HepG2 (cell line): ENCODE measurements around the gene GPC6. TPM values are rescaled to one million over a fixed set of nuclear protein-coding genes. Genes with fewer than 3 reads are reported as not detected.

ENCODE experiments used
- ATAC-seq: fragments of 200-7000 bp; cut with Tn5 transposase; 3 replicates; pipeline ENCODE4 v1.9.1; 2020; ENCODE audit warnings: mild to moderate bottlenecking, moderate library complexity
- BruUV-seq: library from RNA; stranded (reverse); fragments of 400-500 nt; replicated peaks from 2 replicates; lab custom pipeline; 2021; lab: Mats Ljungman, UMichigan
- CTCF ChIA-PET: fragments of 300-600 bp; formaldehyde crosslinking; extraction: SDS; loops from one replicate; lab custom pipeline; 2021; ENCODE audit warnings: low total read pairs, inconsistent platforms, low intra/inter-chr PET ratio; lab: Yijun Ruan, JAX
- POLR2A ChIA-PET: fragments of 350-600 bp; sonication (Branson Sonifier 250); formaldehyde crosslinking; loops from one replicate; lab custom pipeline; 2020; ENCODE audit warnings: antibody characterized with exemption, inconsistent platforms; lab: Yijun Ruan, JAX
- DNase-seq: peaks from one replicate; pipeline ENCODE4 v3.0.0-alpha.2; 2015; ENCODE audit warnings: low spot score
- FAIRE-seq: peaks from 3 replicates; lab custom pipeline; 2011; peaks lifted over from hg19 to GRCh38; lab: Jason Lieb, UNC
- H2AFZ ChIP-seq: one replicate; pipeline ENCODE4 v1.6.1; 2011; ENCODE audit warnings: low read length, inconsistent platforms
- H3K27ac ChIP-seq: fragments of 300-600 bp; 3 replicates; pipeline ENCODE4 v1.8.0; 2011; ENCODE audit warnings: mixed run types, mild to moderate bottlenecking, mixed read lengths, low read length, inconsistent platforms; ENCODE audit not compliant: insufficient read depth; ENCODE audit errors: extremely low read length
- H3K27me3 ChIP-seq, 2 experiments: fragments of 200-600 bp in 1 of 2; 2 replicates in 1 of 2; 3 replicates in 1 of 2; pipeline versions ENCODE4 v1.6.0 to v1.8.0; 2011; ENCODE audit warnings: low read length in 2 of 2, mild to moderate bottlenecking in 2 of 2, moderate library complexity in 2 of 2, inconsistent platforms in 1 of 2; ENCODE audit not compliant: insufficient read depth in 2 of 2, control insufficient read depth in 1 of 2
- H3K36me3 ChIP-seq, 2 experiments: fragments of 200-600 bp in 1 of 2; replicated peaks in 1 of 2; 2 replicates in 1 of 2; 3 replicates in 1 of 2; pipeline versions ENCODE4 v1.5.1 to v1.8.0; 2011; ENCODE audit warnings: low read length in 2 of 2, inconsistent platforms in 1 of 2; ENCODE audit not compliant: insufficient read depth in 2 of 2, control insufficient read depth in 1 of 2
- H3K4me1 ChIP-seq: 2 replicates; pipeline ENCODE4 v1.5.1; 2012; ENCODE audit warnings: low read length, inconsistent platforms; ENCODE audit not compliant: insufficient read depth
- H3K4me2 ChIP-seq: 2 replicates; pipeline ENCODE4 v1.6.0; 2011; ENCODE audit warnings: low read depth, low read length, inconsistent platforms
- H3K4me3 ChIP-seq, 3 experiments: fragments of 200-600 bp in 1 of 3; sonication (generic), shearing (Covaris generic) in 1 of 3; replicated peaks in 1 of 3; 2 replicates each; pipeline ENCODE4 v1.5.1; 2011 to 2016; ENCODE audit warnings: low read length in 3 of 3, inconsistent platforms in 2 of 3, low read depth in 2 of 3, mild to moderate bottlenecking in 2 of 3, control low read depth in 1 of 3, mixed read lengths in 1 of 3; ENCODE audit not compliant: insufficient read depth in 1 of 3
- H3K79me2 ChIP-seq: one replicate; pipeline ENCODE4 v1.6.1; 2011; ENCODE audit warnings: low read length, inconsistent platforms; ENCODE audit not compliant: insufficient read depth
- H3K9ac ChIP-seq: 2 replicates; pipeline ENCODE4 v1.6.0; 2011; ENCODE audit warnings: mild to moderate bottlenecking, low read depth, low read length, inconsistent platforms; ENCODE audit not compliant: insufficient read depth
- H3K9me3 ChIP-seq: 2 replicates; pipeline ENCODE4 v1.5.1; 2012; ENCODE audit warnings: mild to moderate bottlenecking, low read length
- H4K20me1 ChIP-seq: 2 replicates; pipeline ENCODE4 v1.6.0; 2011; ENCODE audit warnings: inconsistent platforms, mild to moderate bottlenecking, low read length, moderate library complexity; ENCODE audit not compliant: insufficient read depth
- EEA1 ChIP-seq: sonication (generic); formaldehyde crosslinking; IDR thresholded peaks from 2 replicates; pipeline ENCODE4 v1.5.1; 2020; ENCODE audit warnings: mild to moderate bottlenecking, missing genetic modification reagents, borderline replicate concordance
- IKZF1 ChIP-seq: fragments of 450-650 bp; IDR thresholded peaks from 2 replicates; pipeline ENCODE4 v1.7.1; 2016
- JUND ChIP-seq: sonication (generic); formaldehyde crosslinking; IDR thresholded peaks from 2 replicates; pipeline ENCODE4 v1.8.0; 2022; ENCODE audit warnings: mild to moderate bottlenecking, missing genetic modification reagents
- MED1 ChIP-seq: sonication (generic); formaldehyde crosslinking; IDR thresholded peaks from 2 replicates; pipeline ENCODE4 v1.4.0; 2020; ENCODE audit warnings: missing genetic modification reagents
- NFIB ChIP-seq: sonication (generic); formaldehyde crosslinking; IDR thresholded peaks from 2 replicates; pipeline ENCODE4 v1.9.0; 2021; ENCODE audit warnings: missing genetic modification reagents, mild to moderate bottlenecking, borderline replicate concordance
- PLSCR1 ChIP-seq: sonication (generic); formaldehyde crosslinking; IDR thresholded peaks from 2 replicates; pipeline ENCODE4 v1.5.0; 2020; ENCODE audit warnings: missing genetic modification reagents, mild to moderate bottlenecking, borderline replicate concordance
- RAD21 ChIP-seq: fragments of 450-650 bp; formaldehyde crosslinking; IDR thresholded peaks from 2 replicates; pipeline ENCODE4 v1.5.0; 2020; ENCODE audit warnings: mild to moderate bottlenecking
- THAP9 ChIP-seq: sonication (generic); formaldehyde crosslinking; IDR thresholded peaks from 2 replicates; pipeline ENCODE4; 2020; ENCODE audit warnings: missing genetic modification reagents, mild to moderate bottlenecking, borderline replicate concordance
- YY1 ChIP-seq: IDR thresholded peaks from 2 replicates; pipeline ENCODE4 v1.6.1; 2011; ENCODE audit warnings: low read length, low read depth, moderate library complexity, mild to moderate bottlenecking; ENCODE audit not compliant: insufficient read depth, insufficient replicate concordance
- ZMYM4 ChIP-seq: sonication (generic); formaldehyde crosslinking; IDR thresholded peaks from 2 replicates; pipeline ENCODE4 v1.8.1; 2023; ENCODE audit warnings: mild to moderate bottlenecking, missing genetic modification reagents
- ZNF687 ChIP-seq: sonication (generic); formaldehyde crosslinking; IDR thresholded peaks from 2 replicates; pipeline ENCODE4 v1.5.1; 2020; ENCODE audit warnings: mild to moderate bottlenecking, missing genetic modification reagents, moderate library complexity
- ZNF737 ChIP-seq: sonication (generic); formaldehyde crosslinking; IDR thresholded peaks from 2 replicates; pipeline ENCODE4 v1.5.0; 2020; ENCODE audit warnings: missing genetic modification reagents, mild to moderate bottlenecking, borderline replicate concordance
- ZNF749 ChIP-seq: sonication (generic); formaldehyde crosslinking; IDR thresholded peaks from 2 replicates; pipeline ENCODE4 v1.8.0; 2022; ENCODE audit warnings: mild to moderate bottlenecking, missing genetic modification reagents, moderate library complexity, borderline replicate concordance
- ZNF879 ChIP-seq: sonication (generic); formaldehyde crosslinking; IDR thresholded peaks from 2 replicates; pipeline ENCODE4 v1.8.1; 2023; ENCODE audit warnings: missing genetic modification reagents
- WGBS: methylation state at CpG from one replicate; pipeline ENCODE4 v1.1.6; 2017; ENCODE audit warnings: low lambda C conversion rate; 5-methylcytosine and 5-hydroxymethylcytosine counted together
- in situ Hi-C: cut with HindIII; loops from 2 replicates; pipeline ENCODE4 v1.10.0; 2017; ENCODE audit warnings: low pct_unique_long_range_greater_than_20kb; ENCODE audit not compliant: extremely low pct_ligation_motif_present
- intact Hi-C: fragments of 100-400 bp; cut with micrococcal nuclease; formaldehyde crosslinking; loops from one replicate; pipeline ENCODE4 v1.10.0; 2022; ENCODE audit not compliant: unreplicated experiment
- polyA plus RNA-seq, 8 experiments: library from polyadenylated mRNA; depleted of rRNA in 3 of 8; stranded (reverse) in 7 of 8; unstranded in 1 of 8; fragments of >200 nt; fragmentation: Illumina TruSeq in 4 of 8; extraction: Trizol in 4 of 8; gene quantifications; 2 replicates each; pipeline versions ENCODE4 v1.2.1 to v1.2.3, GENCODE V29; 2011 to 2016; ENCODE audit warnings: low read depth in 4 of 8, missing spikeins in 1 of 8, mixed read lengths in 1 of 8; ENCODE audit not compliant: insufficient read depth in 1 of 8
- total RNA-seq, 5 experiments: library from RNA; depleted of rRNA; stranded (reverse); fragments of >200 nt; fragmentation: Illumina TruSeq; extraction: Trizol; gene quantifications; 2 replicates each; pipeline ENCODE4 v1.2.3, GENCODE V29; 2016; ENCODE audit warnings: low read depth in 1 of 5

The GPC6 gene
- total and polyA plus RNA-seq, 2 of the 13 experiments (the other 11 are each of a cell fraction or from before 2014, with no cell fraction given): 24.5 to 33.9 TPM

DNA sequence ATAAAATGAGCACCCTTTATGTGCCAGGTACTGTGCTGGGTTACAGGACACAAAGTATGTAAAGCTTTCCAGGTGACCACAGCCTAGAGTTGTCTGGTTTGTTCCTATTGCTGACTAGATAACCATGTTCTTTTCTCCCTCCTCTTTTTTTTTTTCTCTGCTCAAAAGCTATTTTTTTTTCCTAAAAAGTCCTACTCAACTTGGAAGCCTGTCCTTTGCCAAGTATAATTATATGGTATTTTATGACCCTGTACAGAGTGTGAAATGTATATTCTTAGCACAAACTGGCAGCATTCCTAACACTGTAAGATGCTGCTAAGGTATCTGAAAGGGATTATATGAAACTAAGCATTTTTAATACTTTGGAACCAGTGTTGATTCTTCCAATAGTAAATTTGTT lies 171.0 kb downstream of the GPC6 start (continued):
- no peak for TF ChIP-seq THAP9 (CRISPR knock-in tag)
- no peak for TF ChIP-seq ZNF749 (CRISPR knock-in tag)
- no peak for TF ChIP-seq YY1
- TF ChIP-seq JUND (CRISPR knock-in tag): no peak

DNA sequence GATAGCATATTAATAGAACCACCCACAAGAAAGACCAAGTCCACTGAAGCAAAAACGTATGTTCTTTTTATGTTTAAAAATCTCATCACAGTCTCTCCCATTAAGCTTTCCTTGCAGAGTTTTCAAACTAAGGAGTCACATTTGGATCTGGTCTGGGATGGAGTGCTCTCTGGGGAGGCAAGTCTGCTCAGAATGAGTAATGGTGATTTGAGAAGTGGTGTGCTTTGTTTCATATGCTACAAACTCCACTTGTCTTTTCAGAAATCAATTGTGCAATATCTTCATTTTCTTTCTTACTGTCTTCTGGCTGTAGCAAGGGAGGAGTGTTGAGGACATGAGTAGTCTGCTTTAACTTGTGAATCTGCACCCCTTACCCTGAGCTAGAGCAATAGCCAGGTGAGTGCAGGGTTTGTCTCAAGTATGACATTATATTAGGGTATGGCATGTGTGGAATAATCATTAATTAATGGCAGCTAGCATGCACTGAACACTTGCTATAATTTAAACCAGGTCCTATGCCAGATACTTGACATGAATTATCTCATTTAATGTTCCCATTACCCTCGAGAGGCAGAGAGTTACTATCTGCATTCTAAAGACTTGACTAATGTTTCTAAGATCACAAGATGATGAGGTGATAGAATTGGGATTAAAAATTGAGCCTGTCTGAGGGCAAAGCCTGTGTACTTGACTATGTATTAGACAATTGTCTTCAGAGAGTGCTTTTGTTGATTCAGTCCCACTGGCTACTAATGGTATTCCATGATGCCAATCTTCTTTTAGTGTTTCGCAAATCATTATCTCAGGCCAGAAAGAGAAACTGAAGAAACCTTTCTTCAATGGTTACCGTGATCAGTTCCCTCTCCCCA lies 171.8 kb downstream of the GPC6 start:
- ChIA-PET CTCF (no interaction called here), POLR2A (no interaction called here)
- H2AFZ ChIP-seq: no peak overlapping the region
- no peaks in the 10 kb centered on the region for H3K79me2 ChIP-seq
- H3K4me2 ChIP-seq: no peak overlapping the region
- FAIRE-seq (no peak), ATAC-seq (no peak), DNase-seq (no peak)
- intact Hi-C loops: no loop called here
- H3K4me1 ChIP-seq: peaks cover 15% of the 10 kb centered on the region
- 90% methylated on average over 4 of the region's 4 CpGs for WGBS
- no peaks in the 10 kb centered on the region for H4K20me1 ChIP-seq
- TF ChIP-seq NFIB (CRISPR knock-in tag): no peak
- no peak for TF ChIP-seq EEA1 (CRISPR knock-in tag)
- TF ChIP-seq ZNF687 (CRISPR knock-in tag): no peak
- no peak for TF ChIP-seq ZNF879
- no peak for TF ChIP-seq MED1
- no peak for TF ChIP-seq ZMYM4 (CRISPR knock-in tag)
- TF ChIP-seq IKZF1: no peak
- no peak for TF ChIP-seq RAD21 (CRISPR knock-in tag)
- no peak for TF ChIP-seq PLSCR1 (CRISPR knock-in tag)
- TF ChIP-seq ZNF737 (CRISPR knock-in tag): no peak
- BruUV-seq: no TSS peak
- in situ Hi-C loops: no loop called here
- H3K9ac ChIP-seq: no peak overlapping the region
- H3K36me3 ChIP-seq: no peaks in the 10 kb centered on the region
- no peaks in the 10 kb centered on the region for H3K27me3 ChIP-seq
- H3K4me3 ChIP-seq: no peak overlapping the region
- no peaks in the 10 kb centered on the region for H3K9me3 ChIP-seq
- no peak overlapping the region for H3K27ac ChIP-seq
